Measurements from ENCODE around the gene PIGR. TPM values are rescaled to one million over a fixed set of nuclear protein-coding genes. Genes with fewer than 3 reads are reported as not detected.

PIGR gene
- polyA plus RNA-seq, 1 of the 3 experiments (the other 2 are of a cell fraction), result not detected

DNA sequence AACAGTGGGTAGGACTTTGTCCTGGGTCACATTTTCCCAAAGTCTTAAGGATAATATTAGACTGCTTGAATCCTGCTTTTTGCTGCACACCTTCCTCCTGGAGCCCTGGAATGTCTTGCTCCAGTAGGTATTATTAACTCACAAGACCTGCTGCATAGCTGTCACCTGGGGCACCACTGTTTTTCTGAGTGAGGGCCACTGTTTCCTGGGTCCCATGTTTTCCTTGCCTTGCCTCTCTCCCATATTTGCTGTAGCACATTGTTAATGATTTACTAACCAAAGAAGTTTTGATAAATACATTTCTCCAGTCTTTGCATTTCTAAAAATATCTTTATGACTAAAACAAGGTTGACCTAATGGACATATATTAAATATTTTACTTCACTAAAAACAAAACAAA is 46.5 kb upstream of the PIGR start:
- Histone ChIP-seq H3F3A (replicated peaks; ENCODE audit: insufficient read depth) (no peaks in the 10 kb centered on the region), H3K27ac (ENCODE audit: low read depth in 2 of 2, low read length in 1 of 2) (no peak overlapping the region), H4K20me1 (ENCODE audit: insufficient read depth) (no peaks in the 10 kb centered on the region), H3K4me1 (ENCODE audit: control insufficient read depth in 1 of 2, insufficient read depth in 2 of 2, low read depth in 1 of 2, low read length in 1 of 2) (no peaks in the 10 kb centered on the region), H2AFZ (ENCODE audit: low read depth) (no peak overlapping the region), H3K9ac (no peak overlapping the region), H3K9me2 (no peaks in the 10 kb centered on the region), H3K36me3 (replicated peaks in 1 of 2; ENCODE audit: control insufficient read depth in 1 of 2, insufficient read depth in 2 of 2, low read length in 1 of 2) (no peaks in the 10 kb centered on the region), H3K79me2 (ENCODE audit: insufficient read depth) (no peaks in the 10 kb centered on the region), H3K27me3 (ENCODE audit: insufficient read depth) (peaks cover 46% of the 10 kb centered on the region; the same call in 1 of the 2 replicates), H3K4me3 (ENCODE audit: low read depth in 2 of 2, low read length in 1 of 2) (no peak overlapping the region), H3K9me3 (no peaks in the 10 kb centered on the region), H3K4me2 (no peak overlapping the region)
- ChIA-PET POLR2A (no interaction called here), CTCF (interaction anchor here (0.6 to 2.1 kb wide), 5 partner anchors 10 to 81 kb away, joined by 3 to 6 read pairs (median 3); no protein-coding TSS in a partner anchor)
- TF ChIP-seq, protein P1, sequence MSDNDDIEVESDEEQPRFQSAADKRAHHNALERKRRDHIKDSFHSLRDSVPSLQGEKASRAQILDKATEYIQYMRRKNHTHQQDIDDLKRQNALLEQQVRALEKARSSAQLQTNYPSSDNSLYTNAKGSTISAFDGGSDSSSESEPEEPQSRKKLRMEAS (IDR thresholded peaks at IDR 0.05; ENCODE audit: low read depth), result no peak
- TF ChIP-seq, protein P2, sequence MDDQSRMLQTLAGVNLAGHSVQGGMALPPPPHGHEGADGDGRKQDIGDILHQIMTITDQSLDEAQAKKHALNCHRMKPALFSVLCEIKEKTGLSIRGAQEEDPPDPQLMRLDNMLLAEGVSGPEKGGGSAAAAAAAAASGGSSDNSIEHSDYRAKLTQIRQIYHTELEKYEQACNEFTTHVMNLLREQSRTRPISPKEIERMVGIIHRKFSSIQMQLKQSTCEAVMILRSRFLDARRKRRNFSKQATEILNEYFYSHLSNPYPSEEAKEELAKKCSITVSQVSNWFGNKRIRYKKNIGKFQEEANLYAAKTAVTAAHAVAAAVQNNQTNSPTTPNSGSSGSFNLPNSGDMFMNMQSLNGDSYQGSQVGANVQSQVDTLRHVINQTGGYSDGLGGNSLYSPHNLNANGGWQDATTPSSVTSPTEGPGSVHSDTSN (IDR thresholded peaks at IDR 0.05), result no peak
- no peak for DNase-seq

DNA sequence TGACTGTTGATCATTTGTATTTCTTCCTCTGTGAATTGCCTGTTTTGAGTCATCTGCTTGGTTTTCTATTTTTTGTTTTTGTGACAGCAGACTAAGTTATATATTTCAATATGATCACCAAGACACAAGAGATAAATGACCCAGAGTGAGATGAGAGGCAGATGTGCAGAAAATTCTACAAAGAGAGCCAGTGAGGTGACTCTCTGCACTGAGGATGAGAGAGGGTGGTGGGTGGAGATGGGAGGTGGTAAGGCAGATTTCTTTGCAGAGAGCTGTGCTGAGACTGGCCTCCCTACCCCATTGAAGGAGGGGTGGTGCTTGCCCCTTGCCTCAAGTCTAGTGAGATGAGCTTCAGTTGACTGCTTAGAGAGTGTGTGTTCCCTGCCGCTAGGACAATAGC is 41.6 kb upstream of the PIGR start:
- no peaks in the 10 kb centered on the region for H3K79me2 ChIP-seq (ENCODE audit: insufficient read depth)
- no peaks in the 10 kb centered on the region for H3F3A ChIP-seq (replicated peaks; ENCODE audit: insufficient read depth)
- no peaks in the 10 kb centered on the region for H4K20me1 ChIP-seq (ENCODE audit: insufficient read depth)
- H3K9me2 ChIP-seq, result no peaks in the 10 kb centered on the region
- CTCF ChIA-PET, result interaction anchor here (0.9 to 2.2 kb wide), 2 partner anchors 11 to 262 kb away, joined by 3 to 5 read pairs; no protein-coding TSS in a partner anchor
- H3K4me1 ChIP-seq (ENCODE audit: control insufficient read depth in 1 of 2, insufficient read depth in 2 of 2, low read depth in 1 of 2, low read length in 1 of 2), result no peaks in the 10 kb centered on the region
- no peak overlapping the region for H3K27ac ChIP-seq (ENCODE audit: low read depth in 2 of 2, low read length in 1 of 2)
- POLR2A ChIA-PET, result no interaction called here
- peaks cover 70% of the 10 kb centered on the region; the same call in 1 of the 2 replicates for H3K27me3 ChIP-seq (ENCODE audit: insufficient read depth)
- no peak overlapping the region for H3K9ac ChIP-seq
- no peak for DNase-seq
- no peak overlapping the region for H3K4me2 ChIP-seq
- no peaks in the 10 kb centered on the region for H3K9me3 ChIP-seq
- H3K4me3 ChIP-seq (ENCODE audit: low read depth in 2 of 2, low read length in 1 of 2), result no peak overlapping the region
- no peak overlapping the region for H2AFZ ChIP-seq (ENCODE audit: low read depth)
- no peaks in the 10 kb centered on the region for H3K36me3 ChIP-seq (replicated peaks in 1 of 2; ENCODE audit: control insufficient read depth in 1 of 2, insufficient read depth in 2 of 2, low read length in 1 of 2)
- no peak for TF ChIP-seq TCF12 (IDR thresholded peaks at IDR 0.05)
- no peak for TF ChIP-seq MXI1 (IDR thresholded peaks at IDR 0.05; ENCODE audit: low read depth, low read length)
- no peak for TF ChIP-seq FOXM1 (IDR thresholded peaks at IDR 0.05; ENCODE audit: low read depth)
- WGBS (ENCODE audit: low lambda C conversion rate), result 0% methylated on average over 1 of the region's 1 CpG

DNA sequence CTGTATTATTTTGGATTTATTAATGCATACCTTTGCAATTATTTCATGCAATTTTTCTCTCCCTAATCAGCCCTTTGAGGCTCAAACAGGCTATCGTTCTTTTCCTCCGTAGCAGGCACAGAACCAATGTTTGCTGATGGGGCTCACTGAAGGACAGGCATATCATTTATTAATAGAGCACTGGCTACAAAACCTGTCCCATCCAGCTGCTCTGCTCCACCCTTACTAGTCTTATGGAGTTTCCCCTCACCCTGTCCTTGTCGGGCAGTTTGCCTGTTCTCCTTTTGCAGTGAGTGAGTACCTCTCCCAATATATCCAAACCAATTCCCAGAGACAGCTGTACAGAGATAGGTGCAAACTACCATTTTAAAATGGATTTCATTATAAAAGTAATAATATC is 40.6 kb upstream of the PIGR start:
- Histone ChIP-seq H3K4me1 (ENCODE audit: control insufficient read depth in 1 of 2, insufficient read depth in 2 of 2, low read depth in 1 of 2, low read length in 1 of 2) (no peaks in the 10 kb centered on the region), H3K27ac (ENCODE audit: low read depth in 2 of 2, low read length in 1 of 2) (no peak overlapping the region), H3K36me3 (replicated peaks in 1 of 2; ENCODE audit: control insufficient read depth in 1 of 2, insufficient read depth in 2 of 2, low read length in 1 of 2) (no peaks in the 10 kb centered on the region), H2AFZ (ENCODE audit: low read depth) (no peak overlapping the region), H3K4me3 (ENCODE audit: low read depth in 2 of 2, low read length in 1 of 2) (no peak overlapping the region), H3K79me2 (ENCODE audit: insufficient read depth) (no peaks in the 10 kb centered on the region), H3K27me3 (ENCODE audit: insufficient read depth) (peaks cover 68% of the 10 kb centered on the region; the same call in 1 of the 2 replicates), H3F3A (replicated peaks; ENCODE audit: insufficient read depth) (no peaks in the 10 kb centered on the region), H3K9me3 (no peaks in the 10 kb centered on the region), H4K20me1 (ENCODE audit: insufficient read depth) (no peaks in the 10 kb centered on the region), H3K4me2 (no peak overlapping the region), H3K9me2 (no peaks in the 10 kb centered on the region), H3K9ac (no peak overlapping the region)
- no peak for DNase-seq
- no peak for TF ChIP-seq MXI1 (IDR thresholded peaks at IDR 0.05; ENCODE audit: low read depth, low read length)
- no peak for TF ChIP-seq SMC3 (IDR thresholded peaks at IDR 0.05; ENCODE audit: low read depth, low read length)
- TF ChIP-seq SIN3A (IDR thresholded peaks at IDR 0.05; ENCODE audit: borderline replicate concordance, low read depth, low read length), result no peak
- TF ChIP-seq, protein P3, sequence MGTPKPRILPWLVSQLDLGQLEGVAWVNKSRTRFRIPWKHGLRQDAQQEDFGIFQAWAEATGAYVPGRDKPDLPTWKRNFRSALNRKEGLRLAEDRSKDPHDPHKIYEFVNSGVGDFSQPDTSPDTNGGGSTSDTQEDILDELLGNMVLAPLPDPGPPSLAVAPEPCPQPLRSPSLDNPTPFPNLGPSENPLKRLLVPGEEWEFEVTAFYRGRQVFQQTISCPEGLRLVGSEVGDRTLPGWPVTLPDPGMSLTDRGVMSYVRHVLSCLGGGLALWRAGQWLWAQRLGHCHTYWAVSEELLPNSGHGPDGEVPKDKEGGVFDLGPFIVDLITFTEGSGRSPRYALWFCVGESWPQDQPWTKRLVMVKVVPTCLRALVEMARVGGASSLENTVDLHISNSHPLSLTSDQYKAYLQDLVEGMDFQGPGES (IDR thresholded peaks at IDR 0.05; ENCODE audit: low read depth, low read length), result no peak
- TF ChIP-seq, protein P1 (IDR thresholded peaks at IDR 0.05; ENCODE audit: low read depth), result no peak
- CTCF ChIA-PET, result interaction anchor here (0.9 to 1.0 kb wide), 2 partner anchors 75 to 261 kb away, joined by 3 to 4 read pairs; no protein-coding TSS in a partner anchor
- 22% methylated on average over 3 of the region's 3 CpGs for WGBS (ENCODE audit: low lambda C conversion rate)
- POLR2A ChIA-PET, result no interaction called here

Data from SK-N-SH (cell line).